Tibial nerve (tissue), 4 donors: Measurements from ENCODE around the gene GABRB1.

Source experiments
- EP300 ChIP-seq, 2 donors: sonication (generic); formaldehyde crosslinking; IDR thresholded peaks; one replicate each; pipeline ENCODE4 v1.6.1; 2017; ENCODE audit warnings: antibody characterized with exemption in 2 of 2, mild to moderate bottlenecking in 1 of 2
- POLR2A ChIP-seq, 2 donors: fragments of 450-650 bp; IDR thresholded peaks; one replicate each; pipeline ENCODE4 v1.6.1; 2017; ENCODE audit warnings: antibody characterized with exemption in 2 of 2, mild to moderate bottlenecking in 2 of 2, moderate library complexity in 2 of 2
- TF ChIP-seq, protein P1 (sequence below), 5 experiments: fragments of 200-600 bp in 3 of 5; fragments of 450-650 bp in 2 of 5; sonication (generic) in 3 of 5; IDR thresholded peaks; one replicate each; pipeline ENCODE4 v1.5.1; 2016 to 2019; ENCODE audit warnings: antibody characterized with exemption in 5 of 5, mild to moderate bottlenecking in 3 of 5, moderate library complexity in 2 of 5

DNA sequence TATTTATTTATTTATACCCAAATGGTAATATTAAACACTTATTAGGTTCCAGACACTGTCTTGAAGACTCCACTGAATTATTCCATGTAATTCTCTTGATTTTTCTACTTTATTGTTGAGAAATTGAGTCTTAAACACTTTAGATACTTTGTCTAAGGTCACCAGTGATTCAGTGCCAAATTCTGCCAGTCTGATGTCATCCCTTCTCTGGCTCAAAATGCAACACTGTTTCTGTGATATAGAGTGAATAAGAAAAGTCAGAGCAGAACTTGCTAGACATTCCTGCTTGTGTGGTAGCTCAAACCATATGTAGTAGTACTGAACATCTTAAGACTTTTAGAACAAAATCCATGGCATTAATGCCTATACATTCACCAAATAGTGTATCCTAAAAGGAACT, 164.3 kb downstream of the GABRB1 start:
- TF ChIP-seq POLR2A (IDR thresholded peaks at IDR 0.05) (no peak), EP300 (IDR thresholded peaks at IDR 0.05) (no peak)
- TF ChIP-seq, protein P1, sequence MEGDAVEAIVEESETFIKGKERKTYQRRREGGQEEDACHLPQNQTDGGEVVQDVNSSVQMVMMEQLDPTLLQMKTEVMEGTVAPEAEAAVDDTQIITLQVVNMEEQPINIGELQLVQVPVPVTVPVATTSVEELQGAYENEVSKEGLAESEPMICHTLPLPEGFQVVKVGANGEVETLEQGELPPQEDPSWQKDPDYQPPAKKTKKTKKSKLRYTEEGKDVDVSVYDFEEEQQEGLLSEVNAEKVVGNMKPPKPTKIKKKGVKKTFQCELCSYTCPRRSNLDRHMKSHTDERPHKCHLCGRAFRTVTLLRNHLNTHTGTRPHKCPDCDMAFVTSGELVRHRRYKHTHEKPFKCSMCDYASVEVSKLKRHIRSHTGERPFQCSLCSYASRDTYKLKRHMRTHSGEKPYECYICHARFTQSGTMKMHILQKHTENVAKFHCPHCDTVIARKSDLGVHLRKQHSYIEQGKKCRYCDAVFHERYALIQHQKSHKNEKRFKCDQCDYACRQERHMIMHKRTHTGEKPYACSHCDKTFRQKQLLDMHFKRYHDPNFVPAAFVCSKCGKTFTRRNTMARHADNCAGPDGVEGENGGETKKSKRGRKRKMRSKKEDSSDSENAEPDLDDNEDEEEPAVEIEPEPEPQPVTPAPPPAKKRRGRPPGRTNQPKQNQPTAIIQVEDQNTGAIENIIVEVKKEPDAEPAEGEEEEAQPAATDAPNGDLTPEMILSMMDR (IDR thresholded peaks at IDR 0.05), result no peak
